C4-2B (cell line): ENCODE measurements around the gene TUBA4A.

ENCODE experiments used
- ZFX ChIP-seq: fragments of 450-650 bp; IDR thresholded peaks from 2 replicates; pipeline ENCODE4 v1.6.1; 2017
- TF ChIP-seq, protein P1 (sequence below): fragments of 450-650 bp; conservative IDR thresholded peaks from 2 replicates; pipeline ENCODE4 v1.5.1; 2017; ENCODE audit warnings: mild to moderate bottlenecking

DNA sequence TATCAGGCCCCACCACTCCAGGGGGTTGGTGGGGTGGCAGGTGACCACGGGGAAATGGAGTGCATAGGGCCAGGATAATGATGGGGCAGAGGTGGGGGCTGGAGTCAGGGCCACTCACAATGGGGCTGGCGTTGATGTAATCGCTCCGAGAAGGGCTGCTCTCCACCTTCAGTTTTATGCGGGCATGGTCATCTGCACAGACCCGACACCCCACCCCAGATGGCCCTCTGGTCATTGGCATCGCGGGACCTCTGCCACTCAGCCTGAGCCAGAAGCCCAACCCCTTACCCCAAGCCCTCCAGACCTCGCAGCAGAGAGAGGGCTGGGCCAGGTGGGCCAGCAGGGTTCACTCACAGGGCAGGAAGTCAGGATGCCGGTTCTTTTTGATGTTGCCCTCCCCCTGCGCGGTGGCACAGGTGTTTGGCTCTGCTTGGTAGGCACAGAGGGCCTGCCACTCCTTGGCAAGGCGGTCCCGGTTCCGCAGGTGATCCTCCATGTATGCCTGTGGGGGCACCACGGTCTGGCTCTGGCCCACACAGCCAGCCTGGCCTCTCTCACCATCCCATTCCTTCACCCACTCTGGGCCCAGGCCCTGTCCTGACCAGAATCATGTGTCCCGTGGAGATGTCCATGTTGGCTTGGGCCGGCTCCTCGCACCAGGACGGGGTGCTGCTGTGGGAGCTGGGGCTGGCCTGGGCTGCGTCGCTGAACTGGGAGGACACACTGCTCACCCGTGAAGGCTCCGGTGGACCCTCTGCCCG is 43.1 kb upstream of the TUBA4A start:
- TF ChIP-seq, protein P1, sequence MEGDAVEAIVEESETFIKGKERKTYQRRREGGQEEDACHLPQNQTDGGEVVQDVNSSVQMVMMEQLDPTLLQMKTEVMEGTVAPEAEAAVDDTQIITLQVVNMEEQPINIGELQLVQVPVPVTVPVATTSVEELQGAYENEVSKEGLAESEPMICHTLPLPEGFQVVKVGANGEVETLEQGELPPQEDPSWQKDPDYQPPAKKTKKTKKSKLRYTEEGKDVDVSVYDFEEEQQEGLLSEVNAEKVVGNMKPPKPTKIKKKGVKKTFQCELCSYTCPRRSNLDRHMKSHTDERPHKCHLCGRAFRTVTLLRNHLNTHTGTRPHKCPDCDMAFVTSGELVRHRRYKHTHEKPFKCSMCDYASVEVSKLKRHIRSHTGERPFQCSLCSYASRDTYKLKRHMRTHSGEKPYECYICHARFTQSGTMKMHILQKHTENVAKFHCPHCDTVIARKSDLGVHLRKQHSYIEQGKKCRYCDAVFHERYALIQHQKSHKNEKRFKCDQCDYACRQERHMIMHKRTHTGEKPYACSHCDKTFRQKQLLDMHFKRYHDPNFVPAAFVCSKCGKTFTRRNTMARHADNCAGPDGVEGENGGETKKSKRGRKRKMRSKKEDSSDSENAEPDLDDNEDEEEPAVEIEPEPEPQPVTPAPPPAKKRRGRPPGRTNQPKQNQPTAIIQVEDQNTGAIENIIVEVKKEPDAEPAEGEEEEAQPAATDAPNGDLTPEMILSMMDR: no peak
- no peak for TF ChIP-seq ZFX
